Parathyroid adenoma (tissue), 2 donors: Measurements from ENCODE around the gene MED13L.

Experiments used
- H2AFZ ChIP-seq: fragments of 300-600 bp; sonication (generic); one replicate; pipeline ENCODE4 v1.7.0; 2017; ENCODE audit warnings: antibody characterized with exemption, mild to moderate bottlenecking
- H3K27ac ChIP-seq: fragments of 300-600 bp; sonication (generic); one replicate; pipeline ENCODE4 v1.7.0; 2017
- H3K27me3 ChIP-seq: fragments of 300-600 bp; sonication (generic); one replicate; pipeline ENCODE4 v1.7.0; 2017; ENCODE audit warnings: low read length; ENCODE audit not compliant: control insufficient read depth, insufficient read depth
- H3K36me3 ChIP-seq: fragments of 300-600 bp; sonication (generic); one replicate; pipeline ENCODE4 v1.7.0; 2017; ENCODE audit warnings: low read length; ENCODE audit not compliant: control insufficient read depth, insufficient read depth
- H3K4me1 ChIP-seq: fragments of 300-600 bp; sonication (generic); one replicate; pipeline ENCODE4 v1.7.0; 2017; ENCODE audit warnings: control low read depth
- H3K4me2 ChIP-seq: fragments of 300-600 bp; sonication (generic); one replicate; pipeline ENCODE4 v1.7.0; 2017; ENCODE audit warnings: low read length
- H3K4me3 ChIP-seq: fragments of 300-600 bp; sonication (generic); one replicate; pipeline ENCODE4 v1.7.0; 2017; ENCODE audit warnings: low read depth, low read length
- H3K79me2 ChIP-seq: fragments of 300-600 bp; sonication (generic); one replicate; pipeline ENCODE4 v1.7.0; 2017; ENCODE audit warnings: control low read depth
- H3K9ac ChIP-seq: fragments of 300-600 bp; sonication (generic); one replicate; pipeline ENCODE4 v1.7.0; 2017; ENCODE audit warnings: mild to moderate bottlenecking
- H3K9me3 ChIP-seq: fragments of 300-600 bp; sonication (generic); one replicate; pipeline ENCODE4 v1.7.0; 2017; ENCODE audit warnings: low read length; ENCODE audit not compliant: control insufficient read depth
- CTCF ChIP-seq: fragments of 300-600 bp; sonication (generic); IDR thresholded peaks from one replicate; pipeline ENCODE4 v1.7.0; 2017; ENCODE audit warnings: antibody characterized with exemption, mild to moderate bottlenecking
- donor health status: primary hyperparathyroidism.

Gene MED13L

DNA sequence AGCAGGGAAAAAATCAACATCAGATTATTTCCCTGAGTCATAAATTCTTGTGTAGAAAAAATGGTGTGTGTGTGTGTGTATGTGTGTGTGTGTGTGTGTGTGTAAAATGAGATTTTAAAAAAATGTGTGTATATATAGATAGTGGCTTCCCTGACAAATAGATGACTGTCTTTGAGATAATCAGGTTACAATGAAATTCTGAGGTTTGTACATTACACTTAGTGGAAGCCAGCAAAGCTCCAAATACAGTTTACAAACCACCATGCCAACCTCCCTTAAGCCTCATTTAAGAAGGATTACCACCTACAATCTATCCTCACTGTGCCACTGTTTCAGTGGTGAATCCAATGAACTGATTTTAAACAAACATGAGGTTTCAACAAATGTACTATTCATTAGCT lies 93.8 kb downstream of the MED13L start:
- peaks cover 6% of the 10 kb centered on the region for H3K4me1 ChIP-seq
- no peak for TF ChIP-seq CTCF
- H3K4me3 ChIP-seq = no peak overlapping the region

DNA sequence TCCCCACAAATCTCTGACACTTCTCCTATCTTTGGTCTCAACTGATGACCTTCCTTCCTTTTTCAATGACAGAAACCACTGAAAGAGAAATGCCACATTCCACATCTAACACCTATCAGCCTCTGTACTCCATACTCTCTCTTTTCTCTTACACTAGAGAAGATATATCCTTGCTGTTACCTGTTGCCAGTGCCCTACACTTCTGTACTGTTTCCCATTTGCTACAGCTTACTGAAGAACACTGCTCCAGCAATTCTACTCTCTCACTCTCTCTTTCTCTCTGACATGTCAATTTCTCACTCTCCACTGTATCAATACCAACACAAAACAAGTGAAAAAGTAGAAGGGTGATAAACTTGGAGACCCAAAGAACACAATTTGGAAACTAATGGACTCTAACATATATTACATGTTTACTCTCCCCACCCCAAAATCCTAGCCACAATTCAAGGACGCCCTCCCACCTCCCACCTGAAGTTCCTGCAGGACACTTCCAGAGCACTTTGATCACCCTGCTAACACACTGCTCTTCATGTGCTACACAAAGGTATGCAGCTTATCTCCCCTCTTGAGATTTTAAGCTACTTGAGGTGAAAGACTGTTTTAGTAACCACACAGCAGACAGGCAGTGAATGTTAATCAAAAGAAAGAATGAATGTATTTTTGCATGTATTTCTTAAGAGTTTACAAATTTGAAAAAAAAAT lies 95.0 kb downstream of the MED13L start:
- no peak overlapping the region for H2AFZ ChIP-seq
- H3K4me3 ChIP-seq = no peak overlapping the region
- H3K36me3 ChIP-seq = no peaks in the 10 kb centered on the region
- H3K4me2 ChIP-seq = no peak overlapping the region
- H3K79me2 ChIP-seq = peaks cover 38% of the 10 kb centered on the region
- H3K27ac ChIP-seq = no peak overlapping the region
- no peaks in the 10 kb centered on the region for H3K9me3 ChIP-seq
- no peak overlapping the region for H3K9ac ChIP-seq
- H3K27me3 ChIP-seq = no peaks in the 10 kb centered on the region
- peaks cover 6% of the 10 kb centered on the region for H3K4me1 ChIP-seq
- TF ChIP-seq CTCF = no peak

More for the DNA sequence above, 93.8 kb downstream of the MED13L start:
- Histone ChIP-seq H3K9me3 (no peaks in the 10 kb centered on the region), H2AFZ (no peak overlapping the region), H3K27me3 (no peaks in the 10 kb centered on the region), H3K9ac (no peak overlapping the region), H3K79me2 (peaks cover 41% of the 10 kb centered on the region), H3K36me3 (no peaks in the 10 kb centered on the region), H3K4me2 (no peak overlapping the region), H3K27ac (no peak overlapping the region)

- Histone ChIP-seq H3K4me2 (no peak overlapping the region), H3K79me2 (peaks cover 43% of the 10 kb centered on the region), H3K9ac (no peak overlapping the region), H3K27me3 (no peaks in the 10 kb centered on the region), H3K36me3 (no peaks in the 10 kb centered on the region), H3K9me3 (no peaks in the 10 kb centered on the region), H3K4me1 (no peaks in the 10 kb centered on the region), H3K27ac (no peak overlapping the region), H2AFZ (no peak overlapping the region), H3K4me3 (no peak overlapping the region)
- no peak for TF ChIP-seq CTCF
Observed at GRCh38 chr12:116180448-116180847, 97.0 kb downstream of the MED13L start.

DNA sequence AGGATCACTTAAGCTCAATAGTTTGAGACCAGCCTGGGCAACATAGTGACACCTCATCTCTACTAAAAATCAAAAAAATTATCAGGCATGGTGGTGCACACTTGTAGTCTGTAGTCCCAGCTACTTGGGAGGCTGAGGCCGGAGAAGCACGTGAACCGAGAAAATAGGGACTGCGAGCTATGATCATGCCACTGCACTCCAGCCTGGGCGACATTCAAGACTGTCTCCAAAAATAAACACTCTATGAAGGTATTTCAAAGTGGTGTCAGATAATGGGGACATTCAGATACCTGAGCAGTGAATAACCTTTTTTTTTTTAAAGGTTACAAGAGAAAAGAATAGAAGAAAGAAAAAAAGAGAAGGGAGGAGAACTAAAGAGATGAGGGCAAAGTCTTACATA lies 98.1 kb downstream of the MED13L start:
- Histone ChIP-seq H3K4me3 (no peak overlapping the region), H3K4me2 (no peak overlapping the region), H3K9me3 (no peaks in the 10 kb centered on the region), H3K27ac (no peak overlapping the region), H2AFZ (no peak overlapping the region), H3K9ac (no peak overlapping the region), H3K4me1 (no peaks in the 10 kb centered on the region), H3K79me2 (peaks cover 47% of the 10 kb centered on the region), H3K36me3 (no peaks in the 10 kb centered on the region), H3K27me3 (no peaks in the 10 kb centered on the region)
- TF ChIP-seq CTCF = no peak

DNA sequence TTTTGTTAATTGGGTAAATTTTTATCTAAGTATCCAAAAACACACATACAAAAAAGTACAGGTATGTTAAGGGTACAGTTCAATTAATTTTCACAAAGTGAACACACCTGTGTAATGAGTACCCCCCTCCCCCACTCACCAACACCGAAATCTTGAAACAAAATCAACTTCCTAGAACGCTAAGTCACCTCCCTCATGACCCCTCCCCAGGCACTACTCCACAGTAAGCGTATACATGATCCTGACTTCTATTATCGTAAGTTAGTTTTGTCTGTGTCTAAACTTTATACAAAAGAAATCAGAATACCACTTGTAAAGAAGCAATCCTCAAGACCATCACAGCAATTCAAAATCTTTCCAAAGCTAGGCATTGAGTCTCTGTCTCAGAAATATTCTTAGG lies 100.5 kb downstream of the MED13L start:
- Histone ChIP-seq H3K79me2 (peaks cover 37% of the 10 kb centered on the region), H2AFZ (no peak overlapping the region), H3K4me1 (no peaks in the 10 kb centered on the region), H3K4me3 (no peak overlapping the region), H3K9ac (no peak overlapping the region), H3K27ac (no peak overlapping the region), H3K4me2 (no peak overlapping the region), H3K27me3 (no peaks in the 10 kb centered on the region), H3K9me3 (no peaks in the 10 kb centered on the region), H3K36me3 (no peaks in the 10 kb centered on the region)
- TF ChIP-seq CTCF = no peak
